AG04449 (cell line): Measurements from ENCODE around the gene RHEBL1.

ENCODE experiments used
- CTCF ChIA-PET: fragments of 350-600 bp; formaldehyde crosslinking; extraction: SDS; loops from one replicate; lab custom pipeline; 2021; ENCODE audit warnings: antibody characterized with exemption; lab: Yijun Ruan, JAX
- POLR2A ChIA-PET: fragments of 400-600, 350-600 bp; formaldehyde crosslinking; extraction: SDS; loops from one replicate; lab custom pipeline; 2020; ENCODE audit warnings: antibody characterized with exemption, inconsistent platforms; lab: Yijun Ruan, JAX
- DNase-seq: peaks from one replicate; pipeline ENCODE4 v3.0.0-alpha.2; 2010; ENCODE audit warnings: low read depth, low spot score
- H3K4me3 ChIP-seq: 2 replicates; pipeline ENCODE4 v1.5.1; 2011; ENCODE audit warnings: low read depth, mild to moderate bottlenecking, control low read depth, low read length
- CTCF ChIP-seq: IDR thresholded peaks from one replicate; pipeline ENCODE4 v1.5.1; 2011; ENCODE audit warnings: mild to moderate bottlenecking, moderate library complexity, low read length, control low read depth, inconsistent platforms; ENCODE audit not compliant: insufficient read depth; ENCODE audit errors: missing control alignments

Gene RHEBL1

GRCh38 chr12:49038291-49038955 lies 31.4 kb downstream of the RHEBL1 start:
- no peak overlapping the region for H3K4me3 ChIP-seq
- CTCF ChIA-PET = interaction anchor here (1.2 to 8.5 kb wide), 8 partner anchors 8 to 50 kb away, joined by 3 to 68 read pairs (median 5); no protein-coding TSS in a partner anchor
- no peak for TF ChIP-seq CTCF
- POLR2A ChIA-PET = no interaction called here
- no peak for DNase-seq

- ChIA-PET CTCF (interaction anchor here (1.2 to 8.5 kb wide), 6 partner anchors 8 to 23 kb away, joined by 4 to 68 read pairs (median 5); no protein-coding TSS in a partner anchor), POLR2A (interaction anchor here (1.0 kb wide), 1 partner anchor 9 kb away, joined by 3 read pairs; no protein-coding TSS in a partner anchor)
- TF ChIP-seq CTCF = no peak
- DNase-seq = no peak
- no peak overlapping the region for H3K4me3 ChIP-seq
Observed at GRCh38 chr12:49037947-49038237, 31.9 kb downstream of the RHEBL1 start.

- TF ChIP-seq CTCF = no peak
- DNase-seq = no peak
- POLR2A ChIA-PET = interaction anchor here (1.0 kb wide), 1 partner anchor 8 kb away, joined by 3 read pairs; no protein-coding TSS in a partner anchor
- H3K4me3 ChIP-seq = no peak overlapping the region
- CTCF ChIA-PET = interaction anchor here (1.0 to 8.5 kb wide), 8 partner anchors 9 to 41 kb away, joined by 3 to 68 read pairs (median 5); no protein-coding TSS in a partner anchor
Observed at GRCh38 chr12:49037111-49037946, 32.5 kb downstream of the RHEBL1 start.

- no peak overlapping the region for H3K4me3 ChIP-seq
- no peak for TF ChIP-seq CTCF
- CTCF ChIA-PET = interaction anchor here (4.8 to 8.5 kb wide), 2 partner anchors 10 to 16 kb away, joined by 33 to 68 read pairs; no protein-coding TSS in a partner anchor
- DNase-seq = no peak
- POLR2A ChIA-PET = no interaction called here
Observed at GRCh38 chr12:49036029-49036428, 33.8 kb downstream of the RHEBL1 start.

GRCh38 chr12:49034286-49034622 lies 35.5 kb downstream of the RHEBL1 start:
- ChIA-PET POLR2A (interaction anchor here (1.5 kb wide), 1 partner anchor 13 kb away, joined by 4 read pairs; no protein-coding TSS in a partner anchor), CTCF (interaction anchor here (1.1 to 8.5 kb wide), 4 partner anchors 12 to 54 kb away, joined by 3 to 68 read pairs (median 35); no protein-coding TSS in a partner anchor)
- H3K4me3 ChIP-seq = no peak overlapping the region
- TF ChIP-seq CTCF = no peak
- DNase-seq = no peak
